Tibial nerve (tissue), 4 donors: ENCODE results near the gene ZFP90.

ENCODE experiments used
- EP300 ChIP-seq, 2 donors: sonication (generic); formaldehyde crosslinking; IDR thresholded peaks; one replicate each; pipeline ENCODE4 v1.6.1; 2017; ENCODE audit warnings: antibody characterized with exemption in 2 of 2, mild to moderate bottlenecking in 1 of 2
- POLR2A ChIP-seq, 2 donors: fragments of 450-650 bp; IDR thresholded peaks; one replicate each; pipeline ENCODE4 v1.6.1; 2017; ENCODE audit warnings: antibody characterized with exemption in 2 of 2, mild to moderate bottlenecking in 2 of 2, moderate library complexity in 2 of 2
- TF ChIP-seq, protein P1 (sequence below), 5 experiments: fragments of 200-600 bp in 3 of 5; fragments of 450-650 bp in 2 of 5; sonication (generic) in 3 of 5; IDR thresholded peaks; one replicate each; pipeline ENCODE4 v1.5.1; 2016 to 2019; ENCODE audit warnings: antibody characterized with exemption in 5 of 5, mild to moderate bottlenecking in 3 of 5, moderate library complexity in 2 of 5

DNA sequence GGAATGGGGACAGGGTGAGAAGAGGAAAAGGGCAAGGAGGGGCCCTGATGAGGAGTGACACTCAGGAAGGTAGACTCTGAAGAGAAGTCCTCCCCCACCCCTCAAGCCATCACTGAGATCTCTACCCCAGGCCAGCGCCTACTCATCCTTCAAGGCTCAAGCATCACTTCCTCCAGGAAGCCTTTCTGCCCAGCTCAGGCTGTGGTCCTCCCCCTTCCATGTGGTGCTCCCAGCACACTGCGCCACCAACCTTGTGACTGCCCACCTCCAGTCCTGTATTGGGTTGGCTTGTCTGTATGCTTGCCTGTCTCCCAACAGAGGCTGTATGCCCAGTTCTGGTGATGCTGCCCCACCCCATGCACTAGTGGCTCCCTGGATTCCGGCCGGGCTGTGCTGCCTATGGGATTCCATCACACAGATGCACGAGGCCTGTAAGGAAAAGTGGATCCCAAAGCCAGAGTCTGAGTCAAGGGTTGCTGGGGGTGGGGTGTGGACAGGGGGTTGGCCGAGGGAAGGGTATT, 19.8 kb upstream of the ZFP90 start:
- TF ChIP-seq, protein P1, sequence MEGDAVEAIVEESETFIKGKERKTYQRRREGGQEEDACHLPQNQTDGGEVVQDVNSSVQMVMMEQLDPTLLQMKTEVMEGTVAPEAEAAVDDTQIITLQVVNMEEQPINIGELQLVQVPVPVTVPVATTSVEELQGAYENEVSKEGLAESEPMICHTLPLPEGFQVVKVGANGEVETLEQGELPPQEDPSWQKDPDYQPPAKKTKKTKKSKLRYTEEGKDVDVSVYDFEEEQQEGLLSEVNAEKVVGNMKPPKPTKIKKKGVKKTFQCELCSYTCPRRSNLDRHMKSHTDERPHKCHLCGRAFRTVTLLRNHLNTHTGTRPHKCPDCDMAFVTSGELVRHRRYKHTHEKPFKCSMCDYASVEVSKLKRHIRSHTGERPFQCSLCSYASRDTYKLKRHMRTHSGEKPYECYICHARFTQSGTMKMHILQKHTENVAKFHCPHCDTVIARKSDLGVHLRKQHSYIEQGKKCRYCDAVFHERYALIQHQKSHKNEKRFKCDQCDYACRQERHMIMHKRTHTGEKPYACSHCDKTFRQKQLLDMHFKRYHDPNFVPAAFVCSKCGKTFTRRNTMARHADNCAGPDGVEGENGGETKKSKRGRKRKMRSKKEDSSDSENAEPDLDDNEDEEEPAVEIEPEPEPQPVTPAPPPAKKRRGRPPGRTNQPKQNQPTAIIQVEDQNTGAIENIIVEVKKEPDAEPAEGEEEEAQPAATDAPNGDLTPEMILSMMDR (IDR thresholded peaks at IDR 0.05) = no peak
- TF ChIP-seq POLR2A (IDR thresholded peaks at IDR 0.05) (no peak), EP300 (IDR thresholded peaks at IDR 0.05) (no peak)
